ENCODE measurements around the gene FILIP1.

FILIP1 gene

GRCh38 chr6:75281653-75282052, 211.9 kb downstream of the FILIP1 start:
- no peak for DNase-seq (ENCODE audit: low read depth)
- H3K4me3 ChIP-seq (ENCODE audit: low read depth, low read length) = no peak overlapping the region

GRCh38 chr6:75280131-75280855, 213.3 kb downstream of the FILIP1 start:
- DNase-seq (ENCODE audit: low read depth) = no peak
- no peak overlapping the region for H3K4me3 ChIP-seq (ENCODE audit: low read depth, low read length)
- no peak for TF ChIP-seq CTCF (IDR thresholded peaks at IDR 0.05; ENCODE audit: control insufficient read depth, extremely low read depth, insufficient read depth)

More at GRCh38 chr6:75281653-75282052, 211.9 kb downstream of the FILIP1 start:
- TF ChIP-seq CTCF (IDR thresholded peaks at IDR 0.05; ENCODE audit: control insufficient read depth, extremely low read depth, insufficient read depth) = no peak

- DNase-seq (ENCODE audit: low read depth) = no peak
- TF ChIP-seq CTCF (IDR thresholded peaks at IDR 0.05; ENCODE audit: control insufficient read depth, extremely low read depth, insufficient read depth) = no peak
- H3K4me3 ChIP-seq (ENCODE audit: low read depth, low read length) = no peak overlapping the region
Observed at GRCh38 chr6:75279418-75279817, 214.2 kb downstream of the FILIP1 start.

- no peak for DNase-seq (ENCODE audit: low read depth)
- no peak for TF ChIP-seq CTCF (IDR thresholded peaks at IDR 0.05; ENCODE audit: control insufficient read depth, extremely low read depth, insufficient read depth)
- H3K4me3 ChIP-seq (ENCODE audit: low read depth, low read length) = no peak overlapping the region
Observed at GRCh38 chr6:75278474-75279077, 215.0 kb downstream of the FILIP1 start.

GRCh38 chr6:75275067-75275466, 218.5 kb downstream of the FILIP1 start:
- DNase-seq (ENCODE audit: low read depth) = no peak

GRCh38 chr6:75273009-75273408, 220.6 kb downstream of the FILIP1 start:
- no peak overlapping the region for H3K4me3 ChIP-seq (ENCODE audit: low read depth, low read length)
- DNase-seq (ENCODE audit: low read depth) = no peak
- no peak for TF ChIP-seq CTCF (IDR thresholded peaks at IDR 0.05; ENCODE audit: control insufficient read depth, extremely low read depth, insufficient read depth)

More at GRCh38 chr6:75275067-75275466, 218.5 kb downstream of the FILIP1 start:
- no peak overlapping the region for H3K4me3 ChIP-seq (ENCODE audit: low read depth, low read length)
- no peak for TF ChIP-seq CTCF (IDR thresholded peaks at IDR 0.05; ENCODE audit: control insufficient read depth, extremely low read depth, insufficient read depth)

Data from LNCaP clone FGC (cell line).